Measurements from ENCODE around the gene CNBD2.
"Not testable (repeated sequence)": the region's sequence is repeated elsewhere in the genome, so short reads cannot be mapped to it uniquely, and the experiment has no call there.

Gene CNBD2

GRCh38 chr20:35975576-35976373 lies 7.4 kb downstream of the CNBD2 start:
- DNase-seq (ENCODE audit: low spot score): no peak

DNA sequence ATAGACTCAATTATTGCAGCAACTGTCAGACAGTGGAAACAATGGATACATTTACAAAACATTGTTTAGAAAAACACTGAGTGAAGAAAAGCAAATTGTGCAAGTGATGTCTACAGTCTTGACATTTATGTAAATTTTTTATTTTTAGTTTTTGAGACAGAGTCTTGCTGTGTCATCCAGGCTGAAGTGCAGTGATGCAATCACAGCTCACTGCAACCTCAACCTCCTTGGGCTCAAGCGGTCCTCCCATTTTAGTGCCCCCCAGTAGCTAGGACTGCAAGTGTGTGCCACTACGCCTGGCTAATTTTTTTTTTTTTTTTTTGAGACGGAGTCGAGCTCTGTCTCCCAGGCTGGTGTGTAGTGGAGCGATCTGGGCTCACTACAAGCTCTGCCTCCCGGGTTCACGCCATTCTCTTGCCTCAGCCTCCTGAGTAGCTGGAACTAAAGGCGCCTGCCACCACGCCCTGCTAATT lies 9.7 kb downstream of the CNBD2 start:
- peak; percentile 24 for DNase-seq (ENCODE audit: low spot score)

GRCh38 chr20:35979544-35979943 lies 11.2 kb downstream of the CNBD2 start:
- no peak for DNase-seq (ENCODE audit: low spot score)

DNA sequence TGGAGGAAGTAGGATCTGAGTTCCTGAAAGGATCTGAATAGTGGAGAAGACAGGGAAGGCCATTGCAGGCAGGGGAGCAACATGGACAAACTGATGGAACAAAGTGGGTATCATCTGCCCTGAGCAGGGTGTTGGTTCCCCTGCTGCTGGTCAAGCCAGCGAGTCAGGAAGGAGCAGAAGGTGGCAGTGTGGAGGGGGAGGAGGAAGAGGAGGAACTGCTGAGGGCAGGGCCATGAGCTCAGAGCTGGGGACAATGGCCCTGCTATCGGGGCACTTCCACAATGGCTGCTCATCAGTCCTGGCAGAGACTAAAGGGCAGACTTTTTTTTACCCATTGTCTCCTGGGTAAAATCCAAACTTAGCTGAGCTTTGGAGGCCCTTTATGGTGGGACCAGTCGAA lies 13.6 kb downstream of the CNBD2 start:
- DNase-seq (ENCODE audit: low spot score): no peak

DNA sequence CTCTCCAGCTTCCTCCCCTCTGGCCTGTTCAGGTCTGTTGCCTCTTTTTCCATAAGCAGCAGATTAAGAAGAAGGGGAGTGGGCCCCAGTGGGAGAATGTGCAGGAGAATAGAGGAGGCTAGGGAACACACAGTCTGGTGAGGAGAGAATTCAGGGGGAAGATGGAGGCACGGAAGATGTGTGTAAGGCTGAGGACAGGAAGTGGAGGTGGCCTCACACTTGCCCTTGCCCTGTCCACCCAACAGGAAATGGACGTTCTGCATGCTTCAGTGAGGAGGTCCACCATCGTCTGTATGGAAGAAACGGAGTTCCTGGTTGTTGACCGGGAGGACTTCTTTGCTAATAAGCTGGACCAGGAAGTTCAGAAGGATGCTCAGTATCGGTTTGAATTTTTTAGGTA lies 16.0 kb downstream of the CNBD2 start:
- no peak for DNase-seq (ENCODE audit: low spot score)

GRCh38 chr20:35985806-35986205 lies 17.4 kb downstream of the CNBD2 start:
- no peak for DNase-seq (ENCODE audit: low spot score)

DNA sequence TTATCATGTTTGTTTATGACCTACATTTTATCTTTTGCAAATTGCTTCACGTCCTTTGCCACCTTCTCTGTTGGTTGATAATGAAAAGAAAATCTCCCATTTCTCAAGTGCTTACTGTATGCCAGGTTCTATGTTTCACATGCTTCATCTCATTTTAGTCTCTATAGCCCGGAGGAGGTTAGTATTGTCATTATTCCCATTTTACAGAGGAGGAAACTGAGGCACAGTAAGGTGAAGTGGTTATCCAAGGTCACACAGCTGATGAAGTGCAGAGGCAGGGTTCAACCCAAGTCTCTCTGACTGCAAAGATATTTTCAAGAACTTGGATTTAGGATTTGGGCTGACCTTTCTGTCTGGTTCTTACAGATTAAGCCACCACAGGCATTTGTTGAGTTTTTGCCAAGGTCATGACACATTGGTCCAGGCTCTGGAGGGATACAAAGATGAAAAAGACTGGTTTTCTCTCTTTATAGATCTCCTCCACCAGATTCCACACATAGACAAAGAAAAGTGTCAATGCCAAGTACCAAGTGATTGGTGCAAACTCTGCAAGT lies 20.6 kb downstream of the CNBD2 start:
- no peak for DNase-seq (ENCODE audit: low spot score)

DNA sequence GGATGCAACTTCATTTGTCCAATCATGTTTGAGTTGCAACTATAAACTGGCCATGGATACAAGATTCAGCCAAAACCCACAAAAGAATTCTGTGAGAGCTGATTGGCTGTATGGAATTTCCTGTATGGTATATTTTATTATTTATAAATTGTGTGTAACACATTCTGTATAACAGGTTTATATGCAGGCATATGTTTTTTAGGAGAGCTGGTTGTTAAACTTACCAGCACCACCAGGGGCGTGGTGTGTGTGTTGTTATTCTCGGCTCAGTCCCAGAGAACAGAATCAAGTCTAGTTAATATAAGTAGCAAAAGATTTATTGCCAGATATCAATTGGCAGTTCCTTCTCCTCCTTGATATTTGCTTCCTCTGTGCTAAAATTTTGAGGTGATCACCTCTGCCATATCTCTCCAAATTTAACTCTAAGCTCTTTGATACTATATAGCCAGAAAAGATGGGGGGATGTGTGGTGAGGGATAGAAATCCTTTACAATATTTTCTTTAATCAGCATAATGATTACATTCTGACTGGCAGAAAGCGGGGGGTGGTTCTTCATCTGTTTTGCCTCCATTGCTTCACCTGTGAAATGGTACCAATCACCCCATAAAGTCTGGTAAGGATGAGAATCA lies 22.9 kb downstream of the CNBD2 start:
- DNase-seq (ENCODE audit: low spot score): no peak

DNA sequence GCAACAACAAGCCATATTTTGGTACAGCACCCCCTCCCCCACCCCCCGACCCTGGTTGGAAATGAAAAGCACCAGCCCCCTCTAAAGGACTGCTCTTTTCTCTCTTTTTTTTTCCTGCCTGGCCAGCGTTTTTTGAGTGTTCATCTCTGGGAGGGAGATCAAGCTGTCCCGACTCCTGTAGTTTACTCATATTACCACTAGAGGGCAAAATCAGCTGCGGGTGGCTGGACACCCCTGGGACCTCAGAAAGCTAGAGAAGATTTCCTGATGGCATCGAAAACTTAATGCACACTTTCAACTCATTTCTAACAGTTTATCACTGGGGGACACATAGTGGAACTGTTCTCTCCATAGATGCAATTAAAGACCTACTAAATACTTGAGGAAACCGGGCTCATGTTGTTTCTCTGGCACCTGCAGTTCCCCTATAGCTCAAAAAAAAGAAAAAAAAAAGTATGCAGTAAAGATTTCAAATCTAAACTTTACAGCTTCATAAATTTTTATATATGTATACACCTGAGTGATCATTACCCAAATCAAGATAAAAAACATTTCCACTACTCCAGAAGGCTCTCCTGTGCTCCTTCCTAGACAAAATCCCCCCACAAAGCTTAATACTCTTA lies 24.4 kb downstream of the CNBD2 start:
- DNase-seq (ENCODE audit: low spot score): peak; percentile 60

DNA sequence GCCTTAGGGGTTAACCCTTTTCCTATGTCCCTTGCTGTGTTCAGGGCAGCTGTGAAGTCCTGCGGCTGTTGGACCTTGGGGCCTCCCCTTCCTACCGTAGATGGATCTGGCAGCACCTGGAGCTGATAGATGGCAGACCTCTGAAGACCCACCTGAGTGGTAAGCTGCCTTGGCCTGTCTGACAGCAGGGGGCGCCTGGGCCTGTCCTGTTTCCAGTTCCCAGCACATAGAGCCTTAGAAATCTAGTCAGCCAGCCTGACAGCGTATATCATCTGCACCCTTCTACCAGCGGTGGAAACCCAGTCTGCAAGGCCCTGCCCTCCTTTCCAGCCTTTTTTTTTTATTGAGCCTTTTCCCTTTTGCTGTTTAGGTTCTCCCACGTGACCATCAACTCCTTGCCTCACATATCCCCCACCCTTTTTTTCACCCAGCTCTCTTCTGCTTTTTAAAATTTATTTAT lies 26.6 kb downstream of the CNBD2 start:
- DNase-seq (ENCODE audit: low spot score): peak; percentile 76

- DNase-seq (ENCODE audit: low spot score): not testable (repeated sequence)
These were observed 28.1 kb downstream of the CNBD2 start for GRCh38 chr20:35996492-35996891.

- DNase-seq (ENCODE audit: low spot score): not testable (repeated sequence)
These were observed 32.9 kb downstream of the CNBD2 start for GRCh38 chr20:36001331-36001730.

- DNase-seq (ENCODE audit: low spot score): no peak
These were observed 34.5 kb downstream of the CNBD2 start for GRCh38 chr20:36002855-36003254.

GRCh38 chr20:36004045-36004444 lies 35.7 kb downstream of the CNBD2 start:
- DNase-seq (ENCODE audit: low spot score): no peak

DNA sequence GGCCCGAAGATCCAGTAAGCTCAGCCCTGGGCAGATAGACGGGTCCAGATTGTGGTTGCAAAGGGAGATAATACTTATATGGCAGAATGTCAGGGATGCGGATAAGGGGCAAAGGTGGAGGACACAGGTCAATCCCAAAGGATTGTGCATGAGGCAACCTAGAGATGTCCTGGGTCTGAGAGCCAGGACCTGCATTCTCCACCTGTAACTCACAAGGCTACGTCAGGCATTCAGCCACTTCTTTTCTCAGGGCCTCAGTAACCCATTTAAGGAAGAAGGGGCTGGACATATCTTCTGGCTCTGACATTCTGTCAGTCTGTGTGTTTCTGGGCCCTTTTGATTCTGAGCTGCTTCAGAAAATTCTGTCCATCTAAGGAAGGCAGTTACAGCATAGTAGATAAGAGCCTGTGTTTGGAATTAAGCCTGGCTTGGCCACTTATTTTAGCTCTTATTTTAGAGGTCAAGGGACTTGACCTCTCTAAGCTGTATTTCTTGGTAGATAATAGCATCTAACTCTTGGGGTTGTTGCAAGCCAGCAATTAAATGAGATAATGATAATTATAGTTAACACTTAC lies 40.2 kb downstream of the CNBD2 start:
- no peak for DNase-seq (ENCODE audit: low spot score)

- DNase-seq (ENCODE audit: low spot score): no peak
These were observed 41.7 kb downstream of the CNBD2 start for GRCh38 chr20:36010076-36010475.

- no peak for DNase-seq (ENCODE audit: low spot score)
These were observed 42.4 kb downstream of the CNBD2 start for GRCh38 chr20:36010825-36011224.

DNA sequence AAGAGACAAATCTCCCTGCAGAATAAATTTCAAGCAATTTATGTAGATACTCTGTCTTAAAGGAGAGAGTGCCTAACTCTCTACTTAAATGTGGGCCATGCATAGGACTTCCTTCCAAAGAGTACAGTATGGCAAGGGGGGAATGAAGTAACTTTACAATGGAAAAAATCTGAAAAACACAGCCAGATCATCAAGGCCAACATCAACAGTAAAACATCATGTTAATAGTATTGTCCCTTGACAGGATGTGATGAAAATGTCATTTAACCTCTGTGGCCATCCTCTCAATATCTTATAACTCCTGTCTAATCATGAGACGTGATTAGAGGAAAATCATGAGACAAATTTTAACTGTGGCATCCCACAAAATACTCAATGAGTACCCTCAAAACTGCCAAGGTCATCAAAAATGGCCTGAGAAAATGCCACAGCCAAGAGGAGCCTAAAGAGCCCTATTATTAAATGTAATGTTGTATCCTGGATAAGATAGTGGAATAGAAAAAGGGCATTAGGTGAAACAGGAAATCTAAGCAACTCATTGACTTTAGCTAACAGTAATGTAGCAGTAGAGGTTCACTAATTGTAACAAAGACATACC lies 47.5 kb downstream of the CNBD2 start:
- no peak for DNase-seq (ENCODE audit: low spot score)

GRCh38 chr20:36017048-36017951 lies 48.9 kb downstream of the CNBD2 start:
- no peak for DNase-seq (ENCODE audit: low spot score)

GRCh38 chr20:36018208-36018988 lies 50.0 kb downstream of the CNBD2 start:
- DNase-seq (ENCODE audit: low spot score): no peak

Data from pons (tissue), 1 donor.